Measurements from ENCODE around the gene ERO1B.

- no peak for TF ChIP-seq STAT6 (CRISPR knock-in tag; conservative IDR thresholded peaks at IDR 0.05; ENCODE audit: low read depth)
- TF ChIP-seq, protein P1, sequence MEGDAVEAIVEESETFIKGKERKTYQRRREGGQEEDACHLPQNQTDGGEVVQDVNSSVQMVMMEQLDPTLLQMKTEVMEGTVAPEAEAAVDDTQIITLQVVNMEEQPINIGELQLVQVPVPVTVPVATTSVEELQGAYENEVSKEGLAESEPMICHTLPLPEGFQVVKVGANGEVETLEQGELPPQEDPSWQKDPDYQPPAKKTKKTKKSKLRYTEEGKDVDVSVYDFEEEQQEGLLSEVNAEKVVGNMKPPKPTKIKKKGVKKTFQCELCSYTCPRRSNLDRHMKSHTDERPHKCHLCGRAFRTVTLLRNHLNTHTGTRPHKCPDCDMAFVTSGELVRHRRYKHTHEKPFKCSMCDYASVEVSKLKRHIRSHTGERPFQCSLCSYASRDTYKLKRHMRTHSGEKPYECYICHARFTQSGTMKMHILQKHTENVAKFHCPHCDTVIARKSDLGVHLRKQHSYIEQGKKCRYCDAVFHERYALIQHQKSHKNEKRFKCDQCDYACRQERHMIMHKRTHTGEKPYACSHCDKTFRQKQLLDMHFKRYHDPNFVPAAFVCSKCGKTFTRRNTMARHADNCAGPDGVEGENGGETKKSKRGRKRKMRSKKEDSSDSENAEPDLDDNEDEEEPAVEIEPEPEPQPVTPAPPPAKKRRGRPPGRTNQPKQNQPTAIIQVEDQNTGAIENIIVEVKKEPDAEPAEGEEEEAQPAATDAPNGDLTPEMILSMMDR (IDR thresholded peaks at IDR 0.05): no peak
- TF ChIP-seq GABPB1 (CRISPR knock-in tag; IDR thresholded peaks at IDR 0.05): no peak
- TF ChIP-seq ZNF138 (CRISPR knock-in tag; conservative IDR thresholded peaks at IDR 0.05): no peak
- TF ChIP-seq, protein P2, sequence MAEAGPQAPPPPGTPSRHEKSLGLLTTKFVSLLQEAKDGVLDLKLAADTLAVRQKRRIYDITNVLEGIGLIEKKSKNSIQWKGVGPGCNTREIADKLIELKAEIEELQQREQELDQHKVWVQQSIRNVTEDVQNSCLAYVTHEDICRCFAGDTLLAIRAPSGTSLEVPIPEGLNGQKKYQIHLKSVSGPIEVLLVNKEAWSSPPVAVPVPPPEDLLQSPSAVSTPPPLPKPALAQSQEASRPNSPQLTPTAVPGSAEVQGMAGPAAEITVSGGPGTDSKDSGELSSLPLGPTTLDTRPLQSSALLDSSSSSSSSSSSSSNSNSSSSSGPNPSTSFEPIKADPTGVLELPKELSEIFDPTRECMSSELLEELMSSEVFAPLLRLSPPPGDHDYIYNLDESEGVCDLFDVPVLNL (CRISPR knock-in tag; IDR thresholded peaks at IDR 0.05; ENCODE audit: borderline replicate concordance, low read depth): no peak
- TF ChIP-seq ESRRA (CRISPR knock-in tag; IDR thresholded peaks at IDR 0.05; ENCODE audit: borderline replicate concordance): no peak
- TF ChIP-seq ELF4 (CRISPR knock-in tag; IDR thresholded peaks at IDR 0.05; ENCODE audit: low read depth): no peak
- no peak for TF ChIP-seq SOX15 (CRISPR knock-in tag; IDR thresholded peaks at IDR 0.05)
- no peak for TF ChIP-seq ZNF423 (CRISPR knock-in tag; IDR thresholded peaks at IDR 0.05)
- TF ChIP-seq, protein P3, sequence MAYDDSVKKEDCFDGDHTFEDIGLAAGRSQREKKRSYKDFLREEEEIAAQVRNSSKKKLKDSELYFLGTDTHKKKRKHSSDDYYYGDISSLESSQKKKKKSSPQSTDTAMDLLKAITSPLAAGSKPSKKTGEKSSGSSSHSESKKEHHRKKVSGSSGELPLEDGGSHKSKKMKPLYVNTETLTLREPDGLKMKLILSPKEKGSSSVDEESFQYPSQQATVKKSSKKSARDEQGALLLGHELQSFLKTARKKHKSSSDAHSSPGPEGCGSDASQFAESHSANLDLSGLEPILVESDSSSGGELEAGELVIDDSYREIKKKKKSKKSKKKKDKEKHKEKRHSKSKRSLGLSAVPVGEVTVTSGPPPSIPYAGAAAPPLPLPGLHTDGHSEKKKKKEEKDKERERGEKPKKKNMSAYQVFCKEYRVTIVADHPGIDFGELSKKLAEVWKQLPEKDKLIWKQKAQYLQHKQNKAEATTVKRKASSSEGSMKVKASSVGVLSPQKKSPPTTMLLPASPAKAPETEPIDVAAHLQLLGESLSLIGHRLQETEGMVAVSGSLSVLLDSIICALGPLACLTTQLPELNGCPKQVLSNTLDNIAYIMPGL (CRISPR knock-in tag; IDR thresholded peaks at IDR 0.05): no peak
- TF ChIP-seq, protein P4, sequence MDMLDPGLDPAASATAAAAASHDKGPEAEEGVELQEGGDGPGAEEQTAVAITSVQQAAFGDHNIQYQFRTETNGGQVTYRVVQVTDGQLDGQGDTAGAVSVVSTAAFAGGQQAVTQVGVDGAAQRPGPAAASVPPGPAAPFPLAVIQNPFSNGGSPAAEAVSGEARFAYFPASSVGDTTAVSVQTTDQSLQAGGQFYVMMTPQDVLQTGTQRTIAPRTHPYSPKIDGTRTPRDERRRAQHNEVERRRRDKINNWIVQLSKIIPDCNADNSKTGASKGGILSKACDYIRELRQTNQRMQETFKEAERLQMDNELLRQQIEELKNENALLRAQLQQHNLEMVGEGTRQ (CRISPR knock-in tag; IDR thresholded peaks at IDR 0.05): no peak
- no peak for TF ChIP-seq ZNF416 (CRISPR knock-in tag; IDR thresholded peaks at IDR 0.05)
- TF ChIP-seq, protein P5, sequence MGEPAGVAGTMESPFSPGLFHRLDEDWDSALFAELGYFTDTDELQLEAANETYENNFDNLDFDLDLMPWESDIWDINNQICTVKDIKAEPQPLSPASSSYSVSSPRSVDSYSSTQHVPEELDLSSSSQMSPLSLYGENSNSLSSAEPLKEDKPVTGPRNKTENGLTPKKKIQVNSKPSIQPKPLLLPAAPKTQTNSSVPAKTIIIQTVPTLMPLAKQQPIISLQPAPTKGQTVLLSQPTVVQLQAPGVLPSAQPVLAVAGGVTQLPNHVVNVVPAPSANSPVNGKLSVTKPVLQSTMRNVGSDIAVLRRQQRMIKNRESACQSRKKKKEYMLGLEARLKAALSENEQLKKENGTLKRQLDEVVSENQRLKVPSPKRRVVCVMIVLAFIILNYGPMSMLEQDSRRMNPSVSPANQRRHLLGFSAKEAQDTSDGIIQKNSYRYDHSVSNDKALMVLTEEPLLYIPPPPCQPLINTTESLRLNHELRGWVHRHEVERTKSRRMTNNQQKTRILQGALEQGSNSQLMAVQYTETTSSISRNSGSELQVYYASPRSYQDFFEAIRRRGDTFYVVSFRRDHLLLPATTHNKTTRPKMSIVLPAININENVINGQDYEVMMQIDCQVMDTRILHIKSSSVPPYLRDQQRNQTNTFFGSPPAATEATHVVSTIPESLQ (CRISPR knock-in tag; IDR thresholded peaks at IDR 0.05): no peak
- no peak for TF ChIP-seq PREB (CRISPR knock-in tag; IDR thresholded peaks at IDR 0.05; ENCODE audit: borderline replicate concordance)
These were observed 15.4 kb upstream of the ERO1B start for GRCh38 chr1:236297161-236297560.

Measured in WTC11 (cell line).